Stomach (tissue), 4 donors: ENCODE results near the gene EXOG.

Experiments
- CTCF ChIP-seq, 7 experiments: fragments of 450-650 bp in 4 of 7; fragments of 200-600 bp in 3 of 7; sonication (generic) in 3 of 7; IDR thresholded peaks; one replicate each; pipeline ENCODE4 v1.5.1; 2016 to 2019; ENCODE audit warnings: antibody characterized with exemption in 7 of 7, control low read depth in 2 of 7, mild to moderate bottlenecking in 1 of 7
- POLR2A ChIP-seq, 4 donors: fragments of 450-650 bp; IDR thresholded peaks; one replicate each; pipeline ENCODE4 v1.6.1; 2016; ENCODE audit warnings: antibody characterized with exemption in 4 of 4, control low read depth in 2 of 4, mild to moderate bottlenecking in 1 of 4, moderate library complexity in 1 of 4

DNA sequence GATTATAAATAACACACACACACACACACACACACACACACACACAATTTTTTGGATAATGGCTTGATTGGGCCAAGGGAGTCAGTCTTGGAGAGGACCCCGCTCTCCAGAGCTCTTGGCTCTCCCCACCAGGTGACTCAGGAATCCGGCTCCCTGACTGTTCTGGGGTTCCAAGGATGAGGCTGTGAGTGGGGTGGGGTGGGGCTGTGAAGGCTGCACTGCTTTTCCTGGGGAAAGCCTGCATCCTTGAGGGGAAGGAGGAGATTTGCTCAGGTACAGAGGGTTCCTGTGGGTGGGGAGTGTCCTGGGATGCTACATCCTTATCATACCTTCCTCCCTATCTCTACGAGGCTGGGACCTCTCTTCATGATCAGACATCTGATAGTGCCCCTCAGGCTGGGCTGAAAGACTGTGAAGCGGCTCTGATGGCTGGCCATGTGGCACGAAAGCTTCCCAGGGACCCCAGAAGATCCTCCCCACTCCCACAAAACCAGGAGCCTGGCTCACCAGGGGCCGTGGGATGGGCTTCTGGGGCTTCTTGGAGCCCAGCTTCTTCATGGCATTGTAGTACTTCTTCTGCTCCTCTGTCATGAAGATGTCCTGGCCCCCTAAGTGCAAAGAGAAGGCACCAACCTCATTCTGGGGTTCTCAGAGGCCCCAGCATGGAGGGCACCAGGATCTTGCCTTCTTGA, 59.2 kb downstream of the EXOG start:
- TF ChIP-seq POLR2A (IDR thresholded peaks at IDR 0.05) (no peak), CTCF (IDR thresholded peaks at IDR 0.05) (no peak)
